ENCODE data around the gene XPR1. TPM values are rescaled to one million over a fixed set of nuclear protein-coding genes. Genes with fewer than 3 reads are reported as not detected.

XPR1 gene
- total RNA-seq, 3 donors from 2014 or later (not counting 1 experiment from before 2014, with no cell fraction given), result 14.8 to 18.2 (median 16.7) TPM

DNA sequence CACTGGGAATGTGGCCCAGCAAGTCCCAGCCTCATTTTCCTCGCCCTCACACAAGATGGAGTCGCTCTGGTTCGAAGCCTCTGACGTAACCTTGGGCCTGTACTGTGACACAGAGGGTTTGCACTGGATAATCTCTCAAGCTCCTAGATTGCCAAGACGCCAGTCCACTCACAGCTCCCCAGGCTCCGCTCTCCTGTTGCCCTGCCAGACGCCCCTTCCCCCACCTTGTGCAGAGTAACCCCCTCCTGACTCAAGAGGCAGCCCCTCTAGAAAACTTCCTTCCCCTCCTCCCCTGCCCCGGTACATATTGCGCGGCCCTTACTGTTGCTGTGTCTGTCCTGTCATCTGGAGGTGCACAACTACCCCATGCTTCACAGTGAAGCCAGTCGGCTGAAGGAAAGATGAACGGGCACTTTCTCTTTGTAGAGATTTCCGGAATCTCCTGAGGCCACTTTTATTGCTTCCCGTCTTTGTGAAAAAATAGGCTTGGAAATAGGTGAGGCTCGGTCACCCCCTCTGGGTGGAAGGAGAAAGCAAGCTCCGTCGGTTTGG, 279.9 kb downstream of the XPR1 start:
- H3K27ac Mint-ChIP-seq, result no peak overlapping the region
- intact Hi-C loops (cut with micrococcal nuclease), result no loop called here
- H3K9me3 Mint-ChIP-seq, result no peaks in the 10 kb centered on the region
- no peaks in the 10 kb centered on the region for H3K36me3 ChIP-seq (ENCODE audit: control insufficient read depth, insufficient read depth, low read length)
- TF ChIP-seq, protein P1, sequence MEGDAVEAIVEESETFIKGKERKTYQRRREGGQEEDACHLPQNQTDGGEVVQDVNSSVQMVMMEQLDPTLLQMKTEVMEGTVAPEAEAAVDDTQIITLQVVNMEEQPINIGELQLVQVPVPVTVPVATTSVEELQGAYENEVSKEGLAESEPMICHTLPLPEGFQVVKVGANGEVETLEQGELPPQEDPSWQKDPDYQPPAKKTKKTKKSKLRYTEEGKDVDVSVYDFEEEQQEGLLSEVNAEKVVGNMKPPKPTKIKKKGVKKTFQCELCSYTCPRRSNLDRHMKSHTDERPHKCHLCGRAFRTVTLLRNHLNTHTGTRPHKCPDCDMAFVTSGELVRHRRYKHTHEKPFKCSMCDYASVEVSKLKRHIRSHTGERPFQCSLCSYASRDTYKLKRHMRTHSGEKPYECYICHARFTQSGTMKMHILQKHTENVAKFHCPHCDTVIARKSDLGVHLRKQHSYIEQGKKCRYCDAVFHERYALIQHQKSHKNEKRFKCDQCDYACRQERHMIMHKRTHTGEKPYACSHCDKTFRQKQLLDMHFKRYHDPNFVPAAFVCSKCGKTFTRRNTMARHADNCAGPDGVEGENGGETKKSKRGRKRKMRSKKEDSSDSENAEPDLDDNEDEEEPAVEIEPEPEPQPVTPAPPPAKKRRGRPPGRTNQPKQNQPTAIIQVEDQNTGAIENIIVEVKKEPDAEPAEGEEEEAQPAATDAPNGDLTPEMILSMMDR (IDR thresholded peaks at IDR 0.05), result no peak
- H3K4me3 ChIP-seq (ENCODE audit: low read length), result no peak overlapping the region
- H3K36me3 Mint-ChIP-seq, result no peaks in the 10 kb centered on the region
- H3K9me3 ChIP-seq (ENCODE audit: control insufficient read depth, insufficient read depth, low read length), result no peaks in the 10 kb centered on the region
- peaks cover 5% of the 10 kb centered on the region for H3K27me3 ChIP-seq (ENCODE audit: control insufficient read depth, insufficient read depth, low read length)
- ATAC-seq (no peak), DNase-seq (no peak)
- peaks cover 29 to 32% of the 10 kb centered on the region in 2 donors for H3K27me3 Mint-ChIP-seq (ENCODE audit: low read depth in 2 of 2)
- peaks cover 7% of the 10 kb centered on the region for H3K4me1 ChIP-seq (ENCODE audit: control insufficient read depth, insufficient read depth, low read length)
- WGBS (ENCODE audit: insufficient coverage), result 42% methylated on average over 17 of the region's 17 CpGs
- no peak overlapping the region for H3K27ac ChIP-seq (ENCODE audit: low read length)
- H3K4me3 Mint-ChIP-seq, result peak overlapping the region; percentile 31
- peaks cover 0 to 3% of the 10 kb centered on the region in 2 donors for H3K4me1 Mint-ChIP-seq

DNA sequence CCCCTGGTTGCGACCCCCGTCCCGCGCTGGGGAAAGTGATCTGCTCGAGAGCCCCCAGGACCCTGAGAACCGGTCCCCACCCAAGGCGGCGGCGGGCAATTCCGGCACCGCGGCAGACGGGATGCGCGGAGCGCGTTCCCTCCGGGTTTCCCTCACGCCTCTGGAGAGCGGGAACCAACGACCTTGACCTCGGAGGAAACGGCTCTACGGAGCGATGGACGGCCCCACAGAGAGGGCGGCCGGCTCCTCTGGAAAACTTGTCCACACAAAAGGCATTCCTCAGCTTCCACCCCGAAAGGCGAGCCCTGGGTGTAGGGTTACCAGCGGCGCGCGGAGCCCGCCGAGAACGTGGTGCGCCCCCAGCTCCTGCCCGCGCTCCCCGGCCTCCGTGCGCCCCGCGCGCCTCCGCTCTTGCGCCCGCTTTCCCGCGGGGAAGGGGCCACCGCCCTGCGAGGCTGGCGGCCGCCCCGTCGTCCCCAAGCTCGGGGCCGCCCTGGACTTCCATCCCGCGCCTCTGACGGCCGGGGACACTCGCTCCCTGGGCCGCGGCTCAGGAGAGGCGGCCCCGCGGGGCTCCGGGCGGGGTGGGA, 280.5 kb downstream of the XPR1 start:
- Mint-ChIP-seq H3K4me1 (peaks cover 0 to 3% of the 10 kb centered on the region in 2 donors), H3K27me3 (ENCODE audit: low read depth in 2 of 2) (peaks cover 29 to 32% of the 10 kb centered on the region in 2 donors), H3K36me3 (no peaks in the 10 kb centered on the region), H3K4me3 (peak overlapping the region; percentile 31), H3K27ac (no peak overlapping the region), H3K9me3 (no peaks in the 10 kb centered on the region)
- Histone ChIP-seq H3K4me1 (ENCODE audit: control insufficient read depth, insufficient read depth, low read length) (peaks cover 7% of the 10 kb centered on the region), H3K27ac (ENCODE audit: low read length) (no peak overlapping the region), H3K27me3 (ENCODE audit: control insufficient read depth, insufficient read depth, low read length) (peaks cover 5% of the 10 kb centered on the region), H3K9me3 (ENCODE audit: control insufficient read depth, insufficient read depth, low read length) (no peaks in the 10 kb centered on the region), H3K4me3 (ENCODE audit: low read length) (no peak overlapping the region), H3K36me3 (ENCODE audit: control insufficient read depth, insufficient read depth, low read length) (no peaks in the 10 kb centered on the region)
- ATAC-seq, result peak in 1 of 3 donors; percentile 24
- DNase-seq, result no peak
- TF ChIP-seq, protein P1 (IDR thresholded peaks at IDR 0.05), result no peak
- under 1% methylated on average over 71 of the region's 71 CpGs for whole genome bisulfite sequencing (ENCODE audit: insufficient coverage)
- intact Hi-C loops (cut with micrococcal nuclease), result no loop called here

DNA sequence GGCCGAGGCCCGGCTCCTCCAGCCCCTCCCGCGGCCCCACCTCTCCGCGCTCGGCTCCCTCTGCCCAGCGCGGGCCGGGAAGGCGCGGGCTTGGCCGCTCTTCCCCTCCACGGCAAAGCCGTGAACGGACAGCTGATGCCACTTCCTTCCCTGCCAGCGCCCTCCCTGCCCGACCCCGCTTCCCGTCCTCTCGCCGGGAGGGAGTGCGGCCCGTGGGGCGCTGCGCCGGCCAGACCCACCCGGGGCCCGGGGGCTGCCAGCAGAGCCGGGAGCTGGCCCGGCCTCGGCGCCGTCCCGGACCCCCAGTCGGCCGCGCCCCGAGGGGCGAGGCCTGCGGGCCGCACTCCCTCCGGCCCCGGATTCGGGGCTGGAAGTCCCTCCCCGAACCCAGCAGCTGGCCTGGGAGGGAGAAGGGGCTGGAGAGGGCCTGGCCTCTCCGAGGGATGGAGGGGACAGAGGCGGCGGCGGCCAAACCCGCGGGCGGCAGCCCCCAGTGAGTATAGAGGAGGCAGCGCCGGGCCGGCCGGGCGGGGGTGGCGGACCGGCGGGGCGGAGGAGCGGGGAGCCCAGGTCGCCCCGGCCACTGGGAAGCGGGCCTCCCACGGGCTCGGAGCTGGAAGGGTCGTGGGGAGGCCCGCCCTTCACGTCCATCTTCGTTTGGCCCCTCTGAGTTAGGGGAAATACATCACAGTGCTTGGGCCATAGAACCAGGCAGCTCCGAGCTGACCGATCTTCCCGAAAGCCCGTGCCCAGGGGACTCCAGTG, 281.2 kb downstream of the XPR1 start, which contains the start of gene KIAA1614:
KIAA1614 (plus strand) TSS at position 97 of the 765 bp plus-strand sequence; CDS start at position 444, 347 bp downstream.
- peaks cover 29 to 32% of the 10 kb centered on the region in 2 donors for H3K27me3 Mint-ChIP-seq (ENCODE audit: low read depth in 2 of 2)
- intact Hi-C loops (cut with micrococcal nuclease), result no loop called here
- ATAC-seq (peak in 2 of 3 donors; percentile 45 to 48), DNase-seq (no peak)
- H3K27ac Mint-ChIP-seq, result no peak within 1 kb of the TSS
- no peaks in the 10 kb centered on the region for H3K36me3 Mint-ChIP-seq
- H3K4me3 Mint-ChIP-seq, result peak within 1 kb of the TSS; percentile 75
- TF ChIP-seq, protein P1 (IDR thresholded peaks at IDR 0.05), result no peak
- Histone ChIP-seq H3K9me3 (ENCODE audit: control insufficient read depth, insufficient read depth, low read length) (no peaks in the 10 kb centered on the region), H3K27me3 (ENCODE audit: control insufficient read depth, insufficient read depth, low read length) (peaks cover 5% of the 10 kb centered on the region), H3K27ac (ENCODE audit: low read length) (no peak within 1 kb of the TSS), H3K4me3 (ENCODE audit: low read length) (no peak within 1 kb of the TSS), H3K36me3 (ENCODE audit: control insufficient read depth, insufficient read depth, low read length) (no peaks in the 10 kb centered on the region), H3K4me1 (ENCODE audit: control insufficient read depth, insufficient read depth, low read length) (peaks cover 7% of the 10 kb centered on the region)
- 14% methylated on average over 76 of the region's 76 CpGs for WGBS (ENCODE audit: insufficient coverage)
- H3K9me3 Mint-ChIP-seq, result no peaks in the 10 kb centered on the region
- peaks cover 0 to 3% of the 10 kb centered on the region in 2 donors for H3K4me1 Mint-ChIP-seq

Data from natural killer cell (primary cell).